ENCODE results near the gene LSS. TPM values are rescaled to one million over a fixed set of nuclear protein-coding genes. Genes with fewer than 3 reads are reported as not detected.

Gene LSS
- total RNA-seq, 2 donors from 2014 or later = 78.1 to 109 TPM

GRCh38 chr21:46188226-46189212 is 40.1 kb downstream of the LSS start:
- Histone ChIP-seq H3K36me3 (peaks cover 36% of the 10 kb centered on the region), H3K4me1 (ENCODE audit: control insufficient read depth in 1 of 2, low read depth in 2 of 2) (peaks cover 0 to 3% of the 10 kb centered on the region in 2 donors), H3K27ac (peak overlapping the region in 1 of 2 donors; percentile 27), H3K27me3 (replicated peaks; ENCODE audit: insufficient read depth) (no peaks in the 10 kb centered on the region), H3K4me3 (no peak overlapping the region), H3K9me3 (no peaks in the 10 kb centered on the region)
- ATAC-seq (ENCODE audit: insufficient number of reproducible peaks, low FRiP score, low read depth) (no peak), DNase-seq (ENCODE audit: low spot score) (no peak)
- TF ChIP-seq CTCF (IDR thresholded peaks at IDR 0.05) = no peak

GRCh38 chr21:46187814-46188213 is 40.8 kb downstream of the LSS start:
- H3K27ac ChIP-seq = no peak overlapping the region
- peaks cover 0 to 3% of the 10 kb centered on the region in 2 donors for H3K4me1 ChIP-seq (ENCODE audit: control insufficient read depth in 1 of 2, low read depth in 2 of 2)
- H3K4me3 ChIP-seq = no peak overlapping the region
- H3K36me3 ChIP-seq = peaks cover 34% of the 10 kb centered on the region
- no peaks in the 10 kb centered on the region for H3K9me3 ChIP-seq
- TF ChIP-seq CTCF (IDR thresholded peaks at IDR 0.05) = no peak
- DNase-seq (ENCODE audit: low spot score) (no peak), ATAC-seq (ENCODE audit: insufficient number of reproducible peaks, low FRiP score, low read depth) (no peak)
- no peaks in the 10 kb centered on the region for H3K27me3 ChIP-seq (replicated peaks; ENCODE audit: insufficient read depth)

GRCh38 chr21:46187261-46187660 is 41.3 kb downstream of the LSS start:
- no peak overlapping the region for H3K27ac ChIP-seq
- TF ChIP-seq CTCF (IDR thresholded peaks at IDR 0.05) = no peak

GRCh38 chr21:46185716-46186115 is 42.9 kb downstream of the LSS start:
- Histone ChIP-seq H3K36me3 (peaks cover 15% of the 10 kb centered on the region), H3K4me3 (peak overlapping the region; percentile 85), H3K27me3 (replicated peaks; ENCODE audit: insufficient read depth) (no peaks in the 10 kb centered on the region), H3K4me1 (ENCODE audit: control insufficient read depth in 1 of 2, low read depth in 2 of 2) (peaks cover 0 to 3% of the 10 kb centered on the region in 2 donors), H3K27ac (peak overlapping the region in 1 of 2 donors; percentile 79), H3K9me3 (no peaks in the 10 kb centered on the region)
- no peak for ATAC-seq (ENCODE audit: insufficient number of reproducible peaks, low FRiP score, low read depth)
- TF ChIP-seq CTCF (IDR thresholded peaks at IDR 0.05) = no peak
- DNase-seq (ENCODE audit: low spot score) = no peak

More at GRCh38 chr21:46187261-46187660, 41.3 kb downstream of the LSS start:
- DNase-seq (ENCODE audit: low spot score) (no peak), ATAC-seq (ENCODE audit: insufficient number of reproducible peaks, low FRiP score, low read depth) (no peak)
- no peak overlapping the region for H3K4me3 ChIP-seq
- H3K9me3 ChIP-seq = no peaks in the 10 kb centered on the region
- no peaks in the 10 kb centered on the region for H3K27me3 ChIP-seq (replicated peaks; ENCODE audit: insufficient read depth)
- H3K4me1 ChIP-seq (ENCODE audit: control insufficient read depth in 1 of 2, low read depth in 2 of 2) = peaks cover 0 to 3% of the 10 kb centered on the region in 2 donors
- peaks cover 29% of the 10 kb centered on the region for H3K36me3 ChIP-seq

Measured in thoracic aorta (tissue), 2 donors.